ENCODE data around the gene SPECC1.
"Not testable (repeated sequence)": the region's sequence is repeated elsewhere in the genome, so short reads cannot be mapped to it uniquely, and the experiment has no call there.

Gene SPECC1

GRCh38 chr17:20313891-20314290, 304.7 kb downstream of the SPECC1 start:
- Histone ChIP-seq H3K9ac (ENCODE audit: low read depth in 1 of 2, low read length in 2 of 2) (no peak overlapping the region), H3K4me3 (ENCODE audit: low read depth in 1 of 2, low read length in 2 of 2) (no peak overlapping the region), H3K9me3 (ENCODE audit: control insufficient read depth in 1 of 2, low read length in 2 of 2) (no peaks in the 10 kb centered on the region), H3K36me3 (ENCODE audit: control insufficient read depth in 1 of 2, insufficient read depth in 2 of 2, low read length in 2 of 2) (no peaks in the 10 kb centered on the region), H3K27ac (ENCODE audit: low read depth, low read length) (no peak overlapping the region), H3K4me1 (ENCODE audit: control insufficient read depth in 1 of 2, insufficient read depth in 2 of 2, low read length in 2 of 2) (no peaks in the 10 kb centered on the region), H3K27me3 (ENCODE audit: control insufficient read depth in 1 of 2, insufficient read depth in 2 of 2, low read length in 2 of 2) (no peaks in the 10 kb centered on the region)

- Histone ChIP-seq H3K27ac (ENCODE audit: low read depth, low read length) (no peak overlapping the region), H3K4me1 (ENCODE audit: control insufficient read depth in 1 of 2, insufficient read depth in 2 of 2, low read length in 2 of 2) (no peaks in the 10 kb centered on the region), H3K9ac (ENCODE audit: low read depth in 1 of 2, low read length in 2 of 2) (no peak overlapping the region), H3K9me3 (ENCODE audit: control insufficient read depth in 1 of 2, low read length in 2 of 2) (no peaks in the 10 kb centered on the region), H3K36me3 (ENCODE audit: control insufficient read depth in 1 of 2, insufficient read depth in 2 of 2, low read length in 2 of 2) (no peaks in the 10 kb centered on the region), H3K27me3 (ENCODE audit: control insufficient read depth in 1 of 2, insufficient read depth in 2 of 2, low read length in 2 of 2) (no peaks in the 10 kb centered on the region), H3K4me3 (ENCODE audit: low read depth in 1 of 2, low read length in 2 of 2) (no peak overlapping the region)
Observed at GRCh38 chr17:20314834-20315233, 305.7 kb downstream of the SPECC1 start.

- no peak overlapping the region for H3K27ac ChIP-seq (ENCODE audit: low read depth, low read length)
- H3K27me3 ChIP-seq (ENCODE audit: control insufficient read depth in 1 of 2, insufficient read depth in 2 of 2, low read length in 2 of 2) = no peaks in the 10 kb centered on the region
- H3K9ac ChIP-seq (ENCODE audit: low read depth in 1 of 2, low read length in 2 of 2) = no peak overlapping the region
- no peak overlapping the region for H3K4me3 ChIP-seq (ENCODE audit: low read depth in 1 of 2, low read length in 2 of 2)
- no peaks in the 10 kb centered on the region for H3K36me3 ChIP-seq (ENCODE audit: control insufficient read depth in 1 of 2, insufficient read depth in 2 of 2, low read length in 2 of 2)
- H3K4me1 ChIP-seq (ENCODE audit: control insufficient read depth in 1 of 2, insufficient read depth in 2 of 2, low read length in 2 of 2) = no peaks in the 10 kb centered on the region
- no peaks in the 10 kb centered on the region for H3K9me3 ChIP-seq (ENCODE audit: control insufficient read depth in 1 of 2, low read length in 2 of 2)
Observed at GRCh38 chr17:20315311-20315710, 306.2 kb downstream of the SPECC1 start.

GRCh38 chr17:20315821-20316220, 306.7 kb downstream of the SPECC1 start:
- Histone ChIP-seq H3K4me3 (ENCODE audit: low read depth in 1 of 2, low read length in 2 of 2) (no peak overlapping the region), H3K9me3 (ENCODE audit: control insufficient read depth in 1 of 2, low read length in 2 of 2) (no peaks in the 10 kb centered on the region), H3K27ac (ENCODE audit: low read depth, low read length) (no peak overlapping the region), H3K36me3 (ENCODE audit: control insufficient read depth in 1 of 2, insufficient read depth in 2 of 2, low read length in 2 of 2) (no peaks in the 10 kb centered on the region), H3K9ac (ENCODE audit: low read depth in 1 of 2, low read length in 2 of 2) (no peak overlapping the region), H3K27me3 (ENCODE audit: control insufficient read depth in 1 of 2, insufficient read depth in 2 of 2, low read length in 2 of 2) (no peaks in the 10 kb centered on the region), H3K4me1 (ENCODE audit: control insufficient read depth in 1 of 2, insufficient read depth in 2 of 2, low read length in 2 of 2) (no peaks in the 10 kb centered on the region)

- H3K9ac ChIP-seq (ENCODE audit: low read depth in 1 of 2, low read length in 2 of 2); H3K4me3 ChIP-seq (ENCODE audit: low read depth in 1 of 2, low read length in 2 of 2); H3K27ac ChIP-seq (ENCODE audit: low read depth, low read length): not testable (repeated sequence)
Observed at GRCh38 chr17:20320535-20321229, 311.5 kb downstream of the SPECC1 start.

GRCh38 chr17:20321357-20321756, 312.2 kb downstream of the SPECC1 start:
- not testable (repeated sequence) for H3K9ac ChIP-seq (ENCODE audit: low read depth in 1 of 2, low read length in 2 of 2); H3K9me3 ChIP-seq (ENCODE audit: control insufficient read depth in 1 of 2, low read length in 2 of 2); H3K4me1 ChIP-seq (ENCODE audit: control insufficient read depth in 1 of 2, insufficient read depth in 2 of 2, low read length in 2 of 2); H3K36me3 ChIP-seq (ENCODE audit: control insufficient read depth in 1 of 2, insufficient read depth in 2 of 2, low read length in 2 of 2); H3K27ac ChIP-seq (ENCODE audit: low read depth, low read length); H3K4me3 ChIP-seq (ENCODE audit: low read depth in 1 of 2, low read length in 2 of 2); H3K27me3 ChIP-seq (ENCODE audit: control insufficient read depth in 1 of 2, insufficient read depth in 2 of 2, low read length in 2 of 2)

More at GRCh38 chr17:20320535-20321229, 311.5 kb downstream of the SPECC1 start:
- not testable (repeated sequence) for H3K4me1 ChIP-seq (ENCODE audit: control insufficient read depth in 1 of 2, insufficient read depth in 2 of 2, low read length in 2 of 2); H3K36me3 ChIP-seq (ENCODE audit: control insufficient read depth in 1 of 2, insufficient read depth in 2 of 2, low read length in 2 of 2); H3K9me3 ChIP-seq (ENCODE audit: control insufficient read depth in 1 of 2, low read length in 2 of 2); H3K27me3 ChIP-seq (ENCODE audit: control insufficient read depth in 1 of 2, insufficient read depth in 2 of 2, low read length in 2 of 2)

- H3K27ac ChIP-seq (ENCODE audit: low read depth, low read length); H3K9ac ChIP-seq (ENCODE audit: low read depth in 1 of 2, low read length in 2 of 2); H3K36me3 ChIP-seq (ENCODE audit: control insufficient read depth in 1 of 2, insufficient read depth in 2 of 2, low read length in 2 of 2); H3K9me3 ChIP-seq (ENCODE audit: control insufficient read depth in 1 of 2, low read length in 2 of 2); H3K27me3 ChIP-seq (ENCODE audit: control insufficient read depth in 1 of 2, insufficient read depth in 2 of 2, low read length in 2 of 2); H3K4me3 ChIP-seq (ENCODE audit: low read depth in 1 of 2, low read length in 2 of 2); H3K4me1 ChIP-seq (ENCODE audit: control insufficient read depth in 1 of 2, insufficient read depth in 2 of 2, low read length in 2 of 2): not testable (repeated sequence)
Observed at GRCh38 chr17:20327739-20328138, 318.6 kb downstream of the SPECC1 start.

- not testable (repeated sequence) for H3K9me3 ChIP-seq (ENCODE audit: control insufficient read depth in 1 of 2, low read length in 2 of 2); H3K4me3 ChIP-seq (ENCODE audit: low read depth in 1 of 2, low read length in 2 of 2); H3K9ac ChIP-seq (ENCODE audit: low read depth in 1 of 2, low read length in 2 of 2); H3K36me3 ChIP-seq (ENCODE audit: control insufficient read depth in 1 of 2, insufficient read depth in 2 of 2, low read length in 2 of 2); H3K4me1 ChIP-seq (ENCODE audit: control insufficient read depth in 1 of 2, insufficient read depth in 2 of 2, low read length in 2 of 2); H3K27me3 ChIP-seq (ENCODE audit: control insufficient read depth in 1 of 2, insufficient read depth in 2 of 2, low read length in 2 of 2); H3K27ac ChIP-seq (ENCODE audit: low read depth, low read length)
Observed at GRCh38 chr17:20351405-20351804, 342.2 kb downstream of the SPECC1 start.

- not testable (repeated sequence) for H3K27ac ChIP-seq (ENCODE audit: low read depth, low read length); H3K27me3 ChIP-seq (ENCODE audit: control insufficient read depth in 1 of 2, insufficient read depth in 2 of 2, low read length in 2 of 2); H3K9ac ChIP-seq (ENCODE audit: low read depth in 1 of 2, low read length in 2 of 2); H3K4me3 ChIP-seq (ENCODE audit: low read depth in 1 of 2, low read length in 2 of 2); H3K4me1 ChIP-seq (ENCODE audit: control insufficient read depth in 1 of 2, insufficient read depth in 2 of 2, low read length in 2 of 2); H3K36me3 ChIP-seq (ENCODE audit: control insufficient read depth in 1 of 2, insufficient read depth in 2 of 2, low read length in 2 of 2); H3K9me3 ChIP-seq (ENCODE audit: control insufficient read depth in 1 of 2, low read length in 2 of 2)
Observed at GRCh38 chr17:20352567-20352966, 343.4 kb downstream of the SPECC1 start.

- not testable (repeated sequence) for H3K27ac ChIP-seq (ENCODE audit: low read depth, low read length); H3K9me3 ChIP-seq (ENCODE audit: control insufficient read depth in 1 of 2, low read length in 2 of 2); H3K9ac ChIP-seq (ENCODE audit: low read depth in 1 of 2, low read length in 2 of 2); H3K36me3 ChIP-seq (ENCODE audit: control insufficient read depth in 1 of 2, insufficient read depth in 2 of 2, low read length in 2 of 2); H3K4me3 ChIP-seq (ENCODE audit: low read depth in 1 of 2, low read length in 2 of 2); H3K27me3 ChIP-seq (ENCODE audit: control insufficient read depth in 1 of 2, insufficient read depth in 2 of 2, low read length in 2 of 2); H3K4me1 ChIP-seq (ENCODE audit: control insufficient read depth in 1 of 2, insufficient read depth in 2 of 2, low read length in 2 of 2)
Observed at GRCh38 chr17:20363846-20364245, 354.7 kb downstream of the SPECC1 start.

All from duodenal mucosa (tissue), 2 donors.